HG03025 (cell line): Measurements from ENCODE around the gene LPCAT1.

Source experiments
- ATAC-seq: cut with Tn5 transposase; IDR thresholded peaks from one replicate; pipeline ENCODE4 v1.9.1; 2021; ENCODE audit warnings: mild to moderate bottlenecking, moderate library complexity; ENCODE audit not compliant: unreplicated experiment, low FRiP score

The LPCAT1 gene

DNA sequence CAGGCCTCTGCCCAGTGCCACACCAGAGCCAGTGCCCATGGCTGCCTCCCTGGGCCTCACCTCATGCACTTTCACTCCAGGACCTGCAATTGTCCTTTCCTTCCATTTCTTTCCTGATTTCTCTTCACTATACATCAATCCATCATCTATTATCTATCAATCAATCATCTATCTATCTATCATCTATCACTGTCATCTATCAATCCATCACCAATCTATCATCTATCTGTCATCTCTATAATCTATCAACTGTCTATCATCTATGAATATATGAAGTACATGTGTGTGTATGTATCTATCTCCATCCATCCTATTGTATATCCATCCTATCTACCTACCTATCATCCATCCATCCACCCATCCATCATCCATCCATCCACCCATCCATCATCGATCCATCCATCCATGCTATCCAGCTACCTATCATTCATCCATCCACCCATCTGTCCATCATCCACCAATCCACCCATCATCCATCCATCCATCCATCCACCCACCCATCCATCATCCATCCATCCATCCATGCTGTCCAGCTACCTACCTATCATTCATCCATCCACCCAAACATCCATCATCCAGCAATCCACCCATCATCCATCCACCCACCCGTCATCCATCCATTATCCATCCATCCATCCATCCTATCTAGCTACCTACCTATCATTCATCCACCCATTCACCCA is 105.4 kb downstream of the LPCAT1 start:
- no peak for ATAC-seq

DNA sequence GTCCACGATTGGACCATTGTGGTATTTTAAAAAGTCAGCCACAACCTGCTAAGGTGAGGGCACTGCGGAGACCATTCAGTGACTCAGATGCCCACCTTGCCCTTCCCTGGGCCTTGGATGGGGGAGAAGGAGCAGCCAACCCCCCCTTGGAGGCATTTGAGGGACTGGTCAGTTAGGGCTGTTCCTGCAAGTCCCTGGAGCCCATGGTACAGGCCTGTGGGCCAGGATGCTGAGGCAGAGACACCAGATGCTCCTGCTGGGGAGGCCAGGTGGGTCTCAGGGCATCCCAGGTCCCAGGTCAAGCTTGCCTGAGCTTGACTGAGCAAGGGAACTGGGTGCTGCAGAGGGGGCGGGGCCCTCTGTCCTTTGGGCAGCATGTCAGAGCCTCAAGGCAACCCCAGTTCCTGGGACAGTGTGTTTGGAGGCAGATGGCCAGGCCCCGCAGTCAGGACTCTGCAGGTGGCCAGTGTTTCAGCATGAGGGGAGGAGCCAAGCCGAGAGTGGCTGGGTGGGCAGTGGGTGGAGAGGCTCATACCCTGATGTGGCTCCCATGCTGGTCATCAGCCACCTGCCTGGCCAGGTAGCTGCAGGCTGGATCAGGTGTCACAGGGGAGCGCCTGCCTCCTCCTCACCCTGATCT is 106.1 kb downstream of the LPCAT1 start:
- ATAC-seq: no peak

DNA sequence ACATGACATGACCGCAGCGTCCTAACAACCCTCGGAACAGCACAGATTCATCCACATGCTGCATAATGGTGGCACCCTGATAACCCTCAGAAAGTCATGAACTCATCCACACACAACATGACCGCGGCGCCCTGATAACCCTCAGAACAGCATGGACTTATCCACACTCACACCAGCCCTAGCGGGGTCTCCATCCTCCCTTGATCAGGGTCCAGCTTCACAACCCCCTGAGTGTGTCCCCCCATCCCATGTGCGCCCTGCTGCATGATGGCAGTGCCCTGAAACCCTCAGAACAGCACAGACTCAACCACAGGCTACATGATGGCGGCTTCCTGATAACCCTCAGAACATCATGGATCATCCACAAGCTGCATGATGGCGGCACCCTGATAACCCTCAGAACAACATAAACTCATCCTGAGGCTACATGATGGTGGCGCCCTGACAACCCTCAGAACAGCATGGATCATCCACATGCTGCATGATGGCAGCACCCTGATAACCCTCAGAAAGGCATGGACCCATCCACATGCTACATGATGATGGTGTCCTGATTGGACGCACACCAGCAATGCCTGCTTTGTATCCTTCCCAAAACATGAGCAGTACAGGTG is 106.8 kb downstream of the LPCAT1 start:
- no peak for ATAC-seq

GRCh38 chr5:1415626-1416360 is 108.0 kb downstream of the LPCAT1 start:
- no peak for ATAC-seq

DNA sequence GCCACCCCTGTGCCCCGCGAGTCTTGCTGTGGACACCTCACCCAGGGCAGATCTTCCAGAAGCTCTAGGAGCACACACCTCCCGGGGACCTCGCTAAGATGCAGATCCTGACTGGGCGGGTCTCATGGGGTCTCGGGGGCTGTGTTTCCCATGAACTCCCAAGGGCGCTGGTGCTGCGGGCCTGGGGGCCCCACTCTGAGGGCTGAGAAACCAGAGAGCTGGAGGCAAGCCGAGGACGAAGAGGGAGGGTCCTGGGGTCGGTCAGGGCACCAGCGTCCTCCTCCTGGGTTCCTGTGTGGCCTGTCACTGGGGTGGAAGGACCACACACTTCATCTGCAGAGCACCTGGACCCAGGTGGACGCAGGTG is 108.7 kb downstream of the LPCAT1 start:
- no peak for ATAC-seq

GRCh38 chr5:1414311-1415058 is 109.3 kb downstream of the LPCAT1 start:
- no peak for ATAC-seq

GRCh38 chr5:1413611-1414241 is 110.0 kb downstream of the LPCAT1 start:
- ATAC-seq: no peak

GRCh38 chr5:1413211-1413610 is 110.5 kb downstream of the LPCAT1 start:
- ATAC-seq: no peak

DNA sequence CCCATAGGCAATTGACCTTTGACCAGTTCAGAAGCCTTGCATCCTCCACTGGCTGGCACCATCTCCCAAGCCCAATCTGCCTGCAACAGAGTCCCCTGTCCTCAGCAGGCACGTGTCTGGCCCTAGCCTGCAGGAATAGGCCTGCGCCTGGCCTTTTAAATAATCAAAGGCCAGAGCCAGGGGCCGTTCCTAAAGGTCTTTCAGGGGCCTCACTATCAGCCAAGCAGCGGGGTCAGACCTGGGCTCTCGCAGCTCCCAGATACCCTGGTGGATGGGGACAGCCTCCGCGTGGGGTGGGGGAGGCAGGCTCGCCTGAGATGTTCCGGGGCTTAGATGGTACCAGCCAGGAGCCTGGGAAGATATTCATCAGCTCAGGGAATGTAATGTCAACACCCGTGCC is 111.1 kb downstream of the LPCAT1 start:
- no peak for ATAC-seq

GRCh38 chr5:1412163-1412562 is 111.6 kb downstream of the LPCAT1 start:
- ATAC-seq: no peak
